Liver (tissue), 9 donors: ENCODE measurements around the gene RELL2. TPM values are rescaled to one million over a fixed set of nuclear protein-coding genes. Genes with fewer than 3 reads are reported as not detected.

Experiments
- DNase-seq: peaks from one replicate; pipeline ENCODE4 v3.0.0-alpha.2; 2017; ENCODE audit warnings: low spot score
- H3K27ac ChIP-seq, 2 donors: one replicate each; pipeline ENCODE4 v1.7.0; 2013; ENCODE audit warnings: inconsistent platforms in 2 of 2, low read length in 2 of 2, control low read depth in 1 of 2, low read depth in 1 of 2, mild to moderate bottlenecking in 1 of 2
- H3K27me3 ChIP-seq, 4 donors: one replicate each; pipeline versions ENCODE4 v1.6.1 to v1.7.0; 2013; ENCODE audit warnings: low read length in 3 of 4, inconsistent platforms in 1 of 4, mild to moderate bottlenecking in 1 of 4, moderate library complexity in 1 of 4; ENCODE audit not compliant: control insufficient read depth in 4 of 4, insufficient read depth in 4 of 4
- H3K36me3 ChIP-seq, 4 donors: one replicate each; pipeline versions ENCODE4 v1.6.1 to v1.7.0; 2013; ENCODE audit warnings: low read length in 3 of 4, mild to moderate bottlenecking in 3 of 4, low read depth in 1 of 4, moderate library complexity in 1 of 4; ENCODE audit not compliant: control insufficient read depth in 4 of 4, insufficient read depth in 3 of 4
- H3K4me1 ChIP-seq, 4 donors: one replicate each; pipeline versions ENCODE4 v1.6.1 to v1.7.0; 2013; ENCODE audit warnings: low read length in 3 of 4, mild to moderate bottlenecking in 3 of 4, moderate library complexity in 1 of 4; ENCODE audit not compliant: control insufficient read depth in 4 of 4, insufficient read depth in 4 of 4
- H3K4me3 ChIP-seq, 3 donors: one replicate each; pipeline versions ENCODE4 v1.6.1 to v1.7.0; 2013; ENCODE audit warnings: low read length in 3 of 3, control low read depth in 1 of 3, low read depth in 1 of 3, mild to moderate bottlenecking in 1 of 3
- H3K9ac ChIP-seq, 2 donors: one replicate each; pipeline ENCODE4 v1.7.0; 2013; ENCODE audit warnings: low read length in 2 of 2, mild to moderate bottlenecking in 2 of 2, moderate library complexity in 2 of 2, control low read depth in 1 of 2, low read depth in 1 of 2
- H3K9me3 ChIP-seq, 4 donors: one replicate each; pipeline versions ENCODE4 v1.6.1 to v1.7.0; 2013; ENCODE audit warnings: low read length in 3 of 4; ENCODE audit not compliant: control insufficient read depth in 4 of 4
- EGR1 ChIP-seq, 2 donors: IDR thresholded peaks; 2 replicates each; pipeline ENCODE4 v1.6.1; 2016 to 2018; ENCODE audit warnings: antibody characterized with exemption in 2 of 2, low read depth in 2 of 2
- FOXA1 ChIP-seq: IDR thresholded peaks from 2 replicates; pipeline ENCODE4 v1.6.1; 2016; ENCODE audit warnings: antibody characterized with exemption
- FOXA2 ChIP-seq: IDR thresholded peaks from 2 replicates; pipeline ENCODE4 v1.6.1; 2016; ENCODE audit warnings: antibody characterized with exemption
- GABPA ChIP-seq, 2 donors: IDR thresholded peaks in 1 of 2; conservative IDR thresholded peaks in 1 of 2; 2 replicates each; pipeline ENCODE4 v1.6.1; 2016; ENCODE audit warnings: antibody characterized with exemption in 2 of 2, mild to moderate bottlenecking in 1 of 2, moderate library complexity in 1 of 2
- HNF4A ChIP-seq, 2 donors: conservative IDR thresholded peaks; 2 replicates each; pipeline ENCODE4 v1.6.1; 2016; ENCODE audit warnings: antibody characterized with exemption in 2 of 2, mild to moderate bottlenecking in 2 of 2
- HNF4G ChIP-seq: IDR thresholded peaks from 2 replicates; pipeline ENCODE4 v1.6.1; 2016; ENCODE audit warnings: antibody characterized with exemption
- JUND ChIP-seq, 2 donors: IDR thresholded peaks; 2 replicates each; pipeline ENCODE4 v1.6.1; 2016; ENCODE audit warnings: antibody characterized with exemption in 2 of 2
- NR2F2 ChIP-seq: IDR thresholded peaks from 2 replicates; pipeline ENCODE4 v1.6.1; 2016; ENCODE audit warnings: antibody characterized with exemption
- RAD21 ChIP-seq, 2 donors: IDR thresholded peaks; 2 replicates each; pipeline ENCODE4 v1.6.1; 2016; ENCODE audit warnings: antibody characterized with exemption in 2 of 2, mild to moderate bottlenecking in 2 of 2
- RXRA ChIP-seq, 2 donors: IDR thresholded peaks; 2 replicates each; pipeline ENCODE4 v1.6.1; 2017 to 2018; ENCODE audit warnings: antibody characterized with exemption in 2 of 2, mild to moderate bottlenecking in 1 of 2
- SP1 ChIP-seq: IDR thresholded peaks from 2 replicates; pipeline ENCODE4 v1.6.1; 2018; ENCODE audit warnings: antibody characterized with exemption, mild to moderate bottlenecking
- TAF1 ChIP-seq: conservative IDR thresholded peaks from 2 replicates; pipeline ENCODE4 v1.6.1; 2016; ENCODE audit warnings: antibody characterized with exemption, mild to moderate bottlenecking
- YY1 ChIP-seq: IDR thresholded peaks from 2 replicates; pipeline ENCODE4 v1.6.1; 2016; ENCODE audit warnings: antibody characterized with exemption, mild to moderate bottlenecking
- WGBS: extraction: QIAGEN DNeasy Blood & Tissue Kit; methylation state at CpG from one replicate; pipeline ENCODE4 v1.1.7; 2013; 5-methylcytosine and 5-hydroxymethylcytosine counted together
- polyA plus RNA-seq, 2 donors: library from polyadenylated mRNA; stranded (reverse) in 1 of 2; unstranded in 1 of 2; fragments of 200-250 nt in 1 of 2; fragments of >200 nt in 1 of 2; fragmentation: Nextera tagmentation in 1 of 2; extraction: Ambion mirVana in 1 of 2; gene quantifications; one replicate each; pipeline versions ENCODE4 v1.2.1 to v1.2.3, GENCODE V29; 2013 to 2015
- total RNA-seq, 2 donors: library from RNA; depleted of rRNA; stranded (reverse); fragments of >200 nt; gene quantifications; one replicate each; pipeline ENCODE4 v1.2.3, GENCODE V29; 2014
- TF ChIP-seq, protein P1 (sequence below): IDR thresholded peaks from 2 replicates; pipeline ENCODE4 v1.6.1; 2016; ENCODE audit warnings: antibody characterized with exemption
- TF ChIP-seq, protein P2 (sequence below): IDR thresholded peaks from 2 replicates; pipeline ENCODE4 v1.6.1; 2016; ENCODE audit warnings: antibody characterized with exemption
- TF ChIP-seq, protein P3 (sequence below): fragments of 150-350 bp; IDR thresholded peaks from 2 replicates; pipeline ENCODE4 v1.5.1; 2017; ENCODE audit warnings: improper control_type of control experiment, low read depth, low read length; ENCODE audit not compliant: missing input control
- TF ChIP-seq, protein P4 (sequence below): IDR thresholded peaks from 2 replicates; pipeline ENCODE4 v1.6.1; 2016; ENCODE audit warnings: antibody characterized with exemption
- TF ChIP-seq, protein P5 (sequence below): IDR thresholded peaks from 2 replicates; pipeline ENCODE4 v1.6.1; 2016; ENCODE audit warnings: antibody characterized with exemption, mild to moderate bottlenecking
- donor health status: healthy.
- donor health status: healthy.
- donor health status: healthy.
- donor health status: healthy.
- donor health status: healthy.

Gene RELL2
- total and polyA plus RNA-seq, 4 donors: 0.47 to 1.3 (median 0.88) TPM

DNA sequence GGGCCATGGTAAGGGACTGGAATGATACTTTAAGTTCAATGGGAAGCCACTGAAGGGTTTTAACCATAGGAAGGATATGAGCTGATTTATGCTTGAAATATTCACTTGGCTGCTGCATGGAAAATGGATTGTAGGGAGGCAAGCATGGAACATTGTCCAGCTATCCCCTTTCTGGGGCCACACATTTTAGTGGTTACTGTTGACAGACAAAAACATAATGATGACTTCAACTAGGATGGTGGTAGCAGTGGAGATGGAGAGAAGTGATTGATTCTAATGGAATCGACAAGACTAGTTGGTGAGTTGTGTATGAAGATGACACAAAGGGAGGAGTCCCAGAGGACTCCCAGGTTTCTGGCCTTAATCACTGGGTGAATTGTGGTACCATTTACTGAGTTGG lies 20.6 kb downstream of the RELL2 start:
- no peaks in the 10 kb centered on the region for H3K27me3 ChIP-seq
- no peaks in the 10 kb centered on the region for H3K9me3 ChIP-seq
- TF ChIP-seq, protein P1, sequence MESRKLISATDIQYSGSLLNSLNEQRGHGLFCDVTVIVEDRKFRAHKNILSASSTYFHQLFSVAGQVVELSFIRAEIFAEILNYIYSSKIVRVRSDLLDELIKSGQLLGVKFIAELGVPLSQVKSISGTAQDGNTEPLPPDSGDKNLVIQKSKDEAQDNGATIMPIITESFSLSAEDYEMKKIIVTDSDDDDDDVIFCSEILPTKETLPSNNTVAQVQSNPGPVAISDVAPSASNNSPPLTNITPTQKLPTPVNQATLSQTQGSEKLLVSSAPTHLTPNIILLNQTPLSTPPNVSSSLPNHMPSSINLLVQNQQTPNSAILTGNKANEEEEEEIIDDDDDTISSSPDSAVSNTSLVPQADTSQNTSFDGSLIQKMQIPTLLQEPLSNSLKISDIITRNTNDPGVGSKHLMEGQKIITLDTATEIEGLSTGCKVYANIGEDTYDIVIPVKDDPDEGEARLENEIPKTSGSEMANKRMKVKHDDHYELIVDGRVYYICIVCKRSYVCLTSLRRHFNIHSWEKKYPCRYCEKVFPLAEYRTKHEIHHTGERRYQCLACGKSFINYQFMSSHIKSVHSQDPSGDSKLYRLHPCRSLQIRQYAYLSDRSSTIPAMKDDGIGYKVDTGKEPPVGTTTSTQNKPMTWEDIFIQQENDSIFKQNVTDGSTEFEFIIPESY: no peak
- TF ChIP-seq, protein P2, sequence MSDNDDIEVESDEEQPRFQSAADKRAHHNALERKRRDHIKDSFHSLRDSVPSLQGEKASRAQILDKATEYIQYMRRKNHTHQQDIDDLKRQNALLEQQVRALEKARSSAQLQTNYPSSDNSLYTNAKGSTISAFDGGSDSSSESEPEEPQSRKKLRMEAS: no peak
- TF ChIP-seq RAD21 (IDR thresholded peaks at IDR 0.05) (no peak), YY1 (no peak), EGR1 (IDR thresholded peaks at IDR 0.05; ENCODE audit: low read depth in 2 of 2) (no peak), FOXA1 (no peak), HNF4A (conservative IDR thresholded peaks at IDR 0.05) (no peak), FOXA2 (no peak), SP1 (no peak), RXRA (IDR thresholded peaks at IDR 0.05) (no peak), JUND (IDR thresholded peaks at IDR 0.05) (no peak), TAF1 (no peak), NR2F2 (no peak), GABPA (IDR thresholded peaks at IDR 0.05 in 1 of 2, conservative IDR thresholded peaks at IDR 0.05 in 1 of 2) (no peak), HNF4G (no peak)
- TF ChIP-seq, protein P3, sequence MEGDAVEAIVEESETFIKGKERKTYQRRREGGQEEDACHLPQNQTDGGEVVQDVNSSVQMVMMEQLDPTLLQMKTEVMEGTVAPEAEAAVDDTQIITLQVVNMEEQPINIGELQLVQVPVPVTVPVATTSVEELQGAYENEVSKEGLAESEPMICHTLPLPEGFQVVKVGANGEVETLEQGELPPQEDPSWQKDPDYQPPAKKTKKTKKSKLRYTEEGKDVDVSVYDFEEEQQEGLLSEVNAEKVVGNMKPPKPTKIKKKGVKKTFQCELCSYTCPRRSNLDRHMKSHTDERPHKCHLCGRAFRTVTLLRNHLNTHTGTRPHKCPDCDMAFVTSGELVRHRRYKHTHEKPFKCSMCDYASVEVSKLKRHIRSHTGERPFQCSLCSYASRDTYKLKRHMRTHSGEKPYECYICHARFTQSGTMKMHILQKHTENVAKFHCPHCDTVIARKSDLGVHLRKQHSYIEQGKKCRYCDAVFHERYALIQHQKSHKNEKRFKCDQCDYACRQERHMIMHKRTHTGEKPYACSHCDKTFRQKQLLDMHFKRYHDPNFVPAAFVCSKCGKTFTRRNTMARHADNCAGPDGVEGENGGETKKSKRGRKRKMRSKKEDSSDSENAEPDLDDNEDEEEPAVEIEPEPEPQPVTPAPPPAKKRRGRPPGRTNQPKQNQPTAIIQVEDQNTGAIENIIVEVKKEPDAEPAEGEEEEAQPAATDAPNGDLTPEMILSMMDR: no peak
- TF ChIP-seq, protein P4, sequence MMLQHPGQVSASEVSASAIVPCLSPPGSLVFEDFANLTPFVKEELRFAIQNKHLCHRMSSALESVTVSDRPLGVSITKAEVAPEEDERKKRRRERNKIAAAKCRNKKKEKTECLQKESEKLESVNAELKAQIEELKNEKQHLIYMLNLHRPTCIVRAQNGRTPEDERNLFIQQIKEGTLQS: no peak
- TF ChIP-seq, protein P5, sequence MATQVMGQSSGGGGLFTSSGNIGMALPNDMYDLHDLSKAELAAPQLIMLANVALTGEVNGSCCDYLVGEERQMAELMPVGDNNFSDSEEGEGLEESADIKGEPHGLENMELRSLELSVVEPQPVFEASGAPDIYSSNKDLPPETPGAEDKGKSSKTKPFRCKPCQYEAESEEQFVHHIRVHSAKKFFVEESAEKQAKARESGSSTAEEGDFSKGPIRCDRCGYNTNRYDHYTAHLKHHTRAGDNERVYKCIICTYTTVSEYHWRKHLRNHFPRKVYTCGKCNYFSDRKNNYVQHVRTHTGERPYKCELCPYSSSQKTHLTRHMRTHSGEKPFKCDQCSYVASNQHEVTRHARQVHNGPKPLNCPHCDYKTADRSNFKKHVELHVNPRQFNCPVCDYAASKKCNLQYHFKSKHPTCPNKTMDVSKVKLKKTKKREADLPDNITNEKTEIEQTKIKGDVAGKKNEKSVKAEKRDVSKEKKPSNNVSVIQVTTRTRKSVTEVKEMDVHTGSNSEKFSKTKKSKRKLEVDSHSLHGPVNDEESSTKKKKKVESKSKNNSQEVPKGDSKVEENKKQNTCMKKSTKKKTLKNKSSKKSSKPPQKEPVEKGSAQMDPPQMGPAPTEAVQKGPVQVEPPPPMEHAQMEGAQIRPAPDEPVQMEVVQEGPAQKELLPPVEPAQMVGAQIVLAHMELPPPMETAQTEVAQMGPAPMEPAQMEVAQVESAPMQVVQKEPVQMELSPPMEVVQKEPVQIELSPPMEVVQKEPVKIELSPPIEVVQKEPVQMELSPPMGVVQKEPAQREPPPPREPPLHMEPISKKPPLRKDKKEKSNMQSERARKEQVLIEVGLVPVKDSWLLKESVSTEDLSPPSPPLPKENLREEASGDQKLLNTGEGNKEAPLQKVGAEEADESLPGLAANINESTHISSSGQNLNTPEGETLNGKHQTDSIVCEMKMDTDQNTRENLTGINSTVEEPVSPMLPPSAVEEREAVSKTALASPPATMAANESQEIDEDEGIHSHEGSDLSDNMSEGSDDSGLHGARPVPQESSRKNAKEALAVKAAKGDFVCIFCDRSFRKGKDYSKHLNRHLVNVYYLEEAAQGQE: no peak
- H3K36me3 ChIP-seq: peaks cover 0 to 2% (median under 1%) of the 10 kb centered on the region in 4 donors
- DNase-seq: no peak
- H3K9ac ChIP-seq: no peak overlapping the region
- no peaks in the 10 kb centered on the region for H3K4me1 ChIP-seq
- 98% methylated on average over 1 of the region's 1 CpG for WGBS
- no peak overlapping the region for H3K27ac ChIP-seq
- H3K4me3 ChIP-seq: no peak overlapping the region
